NB4 (cell line): Measurements from ENCODE around the gene METTL22.

Source experiments
- DNase-seq: peaks from one replicate; pipeline ENCODE4 v3.0.0; 2010; ENCODE audit warnings: low read depth
- H3K4me3 ChIP-seq: one replicate; pipeline ENCODE4 v1.5.1; 2011; ENCODE audit warnings: mild to moderate bottlenecking, low read depth, low read length, moderate library complexity
- CTCF ChIP-seq: IDR thresholded peaks from one replicate; pipeline ENCODE4 v1.5.1; 2012; ENCODE audit warnings: low read depth, low read length
- MAX ChIP-seq: IDR thresholded peaks from 2 replicates; pipeline ENCODE4 v1.6.1; 2011; ENCODE audit warnings: low read depth, low read length
- MYC ChIP-seq: IDR thresholded peaks from 2 replicates; pipeline ENCODE4 v1.6.1; 2011; ENCODE audit warnings: low read depth, low read length
- POLR2A ChIP-seq: IDR thresholded peaks from 2 replicates; pipeline ENCODE4 v1.6.1; 2011; ENCODE audit warnings: mild to moderate bottlenecking; ENCODE audit not compliant: insufficient read length; ENCODE audit errors: extremely low read depth

The METTL22 gene

GRCh38 chr16:8625491-8626087, 4.1 kb downstream of the METTL22 start:
- no peak for DNase-seq
- no peak for TF ChIP-seq POLR2A
- TF ChIP-seq MYC: no peak
- no peak for TF ChIP-seq MAX
- TF ChIP-seq CTCF: no peak
- no peak overlapping the region for H3K4me3 ChIP-seq

- DNase-seq: no peak
- H3K4me3 ChIP-seq: no peak overlapping the region
- no peak for TF ChIP-seq POLR2A
- no peak for TF ChIP-seq CTCF
- TF ChIP-seq MAX: no peak
- TF ChIP-seq MYC: no peak
Observed at GRCh38 chr16:8626946-8627345, 5.4 kb downstream of the METTL22 start.

GRCh38 chr16:8627456-8627855, 6.0 kb downstream of the METTL22 start:
- TF ChIP-seq MYC (no peak), POLR2A (no peak), CTCF (no peak), MAX (no peak)
- DNase-seq: no peak

GRCh38 chr16:8628981-8629725, 7.7 kb downstream of the METTL22 start:
- TF ChIP-seq MAX: no peak
- no peak for TF ChIP-seq MYC
- no peak for TF ChIP-seq POLR2A
- TF ChIP-seq CTCF: no peak
- no peak for DNase-seq
- no peak overlapping the region for H3K4me3 ChIP-seq

More at GRCh38 chr16:8627456-8627855, 6.0 kb downstream of the METTL22 start:
- no peak overlapping the region for H3K4me3 ChIP-seq

GRCh38 chr16:8630255-8630953, 8.9 kb downstream of the METTL22 start:
- TF ChIP-seq MYC: no peak
- H3K4me3 ChIP-seq: no peak overlapping the region
- no peak for DNase-seq

- no peak overlapping the region for H3K4me3 ChIP-seq
- DNase-seq: no peak
- TF ChIP-seq MYC (no peak), CTCF (no peak), MAX (no peak), POLR2A (no peak)
Observed at GRCh38 chr16:8631373-8631772, 9.9 kb downstream of the METTL22 start.
